H1 (cell line): ENCODE measurements around the gene OR2AG1.

Source experiments
- JUND ChIP-seq: IDR thresholded peaks from 2 replicates; pipeline ENCODE4 v1.6.1; 2011; ENCODE audit warnings: mild to moderate bottlenecking, improper control_type of control experiment, low read length
- POLR2A ChIP-seq, 2 experiments: IDR thresholded peaks; 1 replicate in 1 of 2; 2 replicates in 1 of 2; pipeline ENCODE4 v1.6.1; 2011; ENCODE audit warnings: low read depth in 2 of 2, low read length in 2 of 2, mild to moderate bottlenecking in 2 of 2; ENCODE audit errors: control extremely low read depth in 1 of 2
- POLR2AphosphoS5 ChIP-seq: IDR thresholded peaks from 2 replicates; pipeline ENCODE4 v1.6.1; 2011; ENCODE audit warnings: low read depth, low read length
- RNF2 ChIP-seq: fragments of 200-900, 300-1000 bp; sonication (generic); IDR thresholded peaks from 2 replicates; pipeline ENCODE4 v1.7.1; 2016; ENCODE audit warnings: borderline replicate concordance, low read depth, mild to moderate bottlenecking, antibody characterized with exemption, low read length; ENCODE audit not compliant: poor library complexity, severe bottlenecking; ENCODE audit errors: missing control alignments
- SP1 ChIP-seq: IDR thresholded peaks from 2 replicates; pipeline ENCODE4 v1.6.1; 2011; ENCODE audit warnings: low read depth, low read length
- SUZ12 ChIP-seq: fragments of 200-600 bp; sonication (generic); IDR thresholded peaks from 2 replicates; pipeline ENCODE4 v1.6.1; 2012; ENCODE audit warnings: mild to moderate bottlenecking, inconsistent platforms, low read length, moderate library complexity, mixed read lengths
- TAF1 ChIP-seq: IDR thresholded peaks from 2 replicates; pipeline ENCODE4 v1.6.1; 2011; ENCODE audit warnings: mild to moderate bottlenecking, low read depth, low read length
- TF ChIP-seq, protein P1 (sequence below), 3 experiments: IDR thresholded peaks; 1 replicate in 2 of 3; 2 replicates in 1 of 3; pipeline versions ENCODE4 v1.5.1 to v1.6.1; 2011; ENCODE audit warnings: low read length in 3 of 3, mild to moderate bottlenecking in 3 of 3, inconsistent platforms in 2 of 3, low read depth in 1 of 3, moderate library complexity in 1 of 3; ENCODE audit not compliant: insufficient read depth in 1 of 3; ENCODE audit errors: control extremely low read depth in 1 of 3

DNA sequence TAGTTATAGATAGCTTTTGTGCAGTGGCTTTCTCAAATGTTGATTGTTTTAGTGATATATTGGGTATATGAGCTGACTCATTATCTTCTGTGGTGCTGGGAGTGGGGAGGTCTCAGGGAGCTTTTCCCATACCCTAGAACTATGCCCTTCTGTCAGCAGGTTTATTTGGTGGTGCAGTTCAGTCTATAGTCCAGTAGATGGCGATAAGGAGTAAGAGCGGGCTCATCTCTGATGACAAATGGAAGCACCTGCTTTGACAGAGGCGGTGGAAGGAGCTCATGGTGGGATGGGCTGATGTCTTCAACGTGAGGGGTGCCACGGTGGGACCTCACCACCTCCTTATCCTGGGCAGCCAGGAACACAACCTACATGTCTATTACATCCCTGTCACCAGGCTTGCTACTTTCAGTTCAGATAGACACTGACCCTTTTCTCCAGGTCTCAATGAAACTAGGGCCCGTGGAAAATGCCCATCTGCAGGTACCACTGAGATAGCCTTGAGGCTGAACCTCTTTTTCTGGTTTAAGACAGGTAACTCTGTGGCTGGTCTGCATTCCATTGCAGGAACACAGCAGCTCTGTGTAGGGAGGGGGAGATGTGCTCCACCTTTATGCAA lies 29.7 kb downstream of the OR2AG1 start:
- TF ChIP-seq TAF1 (no peak), JUND (no peak), POLR2AphosphoS5 (no peak), SUZ12 (no peak), SP1 (no peak), POLR2A (IDR thresholded peaks at IDR 0.05; ENCODE audit: control extremely low read depth in 1 of 2, low read depth in 2 of 2, low read length in 2 of 2) (no peak), RNF2 (no peak)
- TF ChIP-seq, protein P1, sequence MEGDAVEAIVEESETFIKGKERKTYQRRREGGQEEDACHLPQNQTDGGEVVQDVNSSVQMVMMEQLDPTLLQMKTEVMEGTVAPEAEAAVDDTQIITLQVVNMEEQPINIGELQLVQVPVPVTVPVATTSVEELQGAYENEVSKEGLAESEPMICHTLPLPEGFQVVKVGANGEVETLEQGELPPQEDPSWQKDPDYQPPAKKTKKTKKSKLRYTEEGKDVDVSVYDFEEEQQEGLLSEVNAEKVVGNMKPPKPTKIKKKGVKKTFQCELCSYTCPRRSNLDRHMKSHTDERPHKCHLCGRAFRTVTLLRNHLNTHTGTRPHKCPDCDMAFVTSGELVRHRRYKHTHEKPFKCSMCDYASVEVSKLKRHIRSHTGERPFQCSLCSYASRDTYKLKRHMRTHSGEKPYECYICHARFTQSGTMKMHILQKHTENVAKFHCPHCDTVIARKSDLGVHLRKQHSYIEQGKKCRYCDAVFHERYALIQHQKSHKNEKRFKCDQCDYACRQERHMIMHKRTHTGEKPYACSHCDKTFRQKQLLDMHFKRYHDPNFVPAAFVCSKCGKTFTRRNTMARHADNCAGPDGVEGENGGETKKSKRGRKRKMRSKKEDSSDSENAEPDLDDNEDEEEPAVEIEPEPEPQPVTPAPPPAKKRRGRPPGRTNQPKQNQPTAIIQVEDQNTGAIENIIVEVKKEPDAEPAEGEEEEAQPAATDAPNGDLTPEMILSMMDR (IDR thresholded peaks at IDR 0.05; ENCODE audit: control extremely low read depth in 1 of 3, insufficient read depth in 1 of 3, low read depth in 1 of 3, low read length in 3 of 3), result peak; percentile 11 to 92 (median 77)
